Stomach (tissue), 9 donors: Measurements from ENCODE around the gene HEBP1. TPM values are rescaled to one million over a fixed set of nuclear protein-coding genes. Genes with fewer than 3 reads are reported as not detected.

ENCODE experiments used
- DNase-seq, 2 donors: peaks; one replicate each; pipeline versions ENCODE4 v3.0.0 to v3.0.0-alpha.2; 2013 to 2019
- H3K27ac ChIP-seq, 5 donors: fragments of 200-600 bp in 4 of 5; sonication (generic) in 4 of 5; one replicate each; pipeline ENCODE4 v1.5.1; 2013 to 2019; ENCODE audit warnings: mild to moderate bottlenecking in 1 of 5, moderate library complexity in 1 of 5
- H3K27me3 ChIP-seq, 3 donors: fragments of 200-600 bp; sonication (generic); one replicate each; pipeline ENCODE4 v1.5.1; 2017 to 2019; ENCODE audit warnings: mixed run types in 1 of 3
- H3K36me3 ChIP-seq, 4 donors: fragments of 200-600 bp; sonication (generic); 1 replicate in 3 of 4; 2 replicates in 1 of 4; pipeline ENCODE4 v1.5.1; 2016 to 2019
- H3K4me1 ChIP-seq, 4 donors: fragments of 200-600 bp; sonication (generic); one replicate each; pipeline ENCODE4 v1.5.1; 2016 to 2019
- H3K4me3 ChIP-seq, 4 donors: fragments of 200-600 bp; sonication (generic) in 3 of 4; one replicate each; pipeline ENCODE4 v1.5.1; 2016 to 2019; ENCODE audit warnings: mild to moderate bottlenecking in 1 of 4
- H3K9me3 ChIP-seq, 4 donors: fragments of 200-600 bp; sonication (generic); one replicate each; pipeline ENCODE4 v1.5.1; 2016 to 2019
- CTCF ChIP-seq, 7 experiments: fragments of 450-650 bp in 4 of 7; fragments of 200-600 bp in 3 of 7; sonication (generic) in 3 of 7; IDR thresholded peaks; one replicate each; pipeline ENCODE4 v1.5.1; 2016 to 2019; ENCODE audit warnings: antibody characterized with exemption in 7 of 7, control low read depth in 2 of 7, mild to moderate bottlenecking in 1 of 7
- EP300 ChIP-seq: sonication (generic); formaldehyde crosslinking; IDR thresholded peaks from one replicate; pipeline ENCODE4 v1.6.1; 2017; ENCODE audit warnings: antibody characterized with exemption
- POLR2A ChIP-seq, 4 donors: fragments of 450-650 bp; IDR thresholded peaks; one replicate each; pipeline ENCODE4 v1.6.1; 2016; ENCODE audit warnings: antibody characterized with exemption in 4 of 4, control low read depth in 2 of 4, mild to moderate bottlenecking in 1 of 4, moderate library complexity in 1 of 4
- POLR2AphosphoS5 ChIP-seq, 3 donors: sonication (generic); formaldehyde crosslinking; IDR thresholded peaks; one replicate each; pipeline ENCODE4 v1.6.1; 2016; ENCODE audit warnings: antibody characterized with exemption in 3 of 3
- WGBS, 5 donors: extraction: QIAGEN DNeasy Blood & Tissue Kit in 3 of 5; methylation state at CpG; one replicate each; pipeline versions ENCODE4 v1.1.5 to v1.1.7; 2013 to 2018; 5-methylcytosine and 5-hydroxymethylcytosine counted together
- intact Hi-C: fragments of 100-400 bp; cut with DNase I; formaldehyde crosslinking; loops from one replicate; pipeline ENCODE4 v1.15.1; 2023; ENCODE audit warnings: low total_unique reads
- polyA plus RNA-seq, 3 donors: library from polyadenylated mRNA; stranded (reverse); fragments of 200-250 nt; gene quantifications; one replicate each; pipeline ENCODE4 v1.2.3, GENCODE V29; 2013
- total RNA-seq, 5 donors: library from RNA; depleted of rRNA; stranded (reverse); fragments of >200 nt; gene quantifications; one replicate each; pipeline versions ENCODE4 v1.1.0 to v1.2.3, GENCODE V29; 2014 to 2016
- donor health status: healthy with polysubstance abuse.
- donor health status: Bipolar disorder and iron deficiency.
- donor health status: healthy.

The HEBP1 gene
- total and polyA plus RNA-seq, 8 donors = 0.45 to 57.3 (median 28.6) TPM

GRCh38 chr12:13033476-13033875 is 33.4 kb upstream of the HEBP1 start:
- no peak overlapping the region for H3K27ac ChIP-seq
- WGBS, 5 donors = 79 to 93% (median 86%) methylated on average over 5 of the region's 5 CpGs
- DNase-seq = no peak
- no peaks in the 10 kb centered on the region for H3K4me1 ChIP-seq
- H3K9me3 ChIP-seq = no peaks in the 10 kb centered on the region
- no peaks in the 10 kb centered on the region for H3K27me3 ChIP-seq
- intact Hi-C loops = no loop called here
- TF ChIP-seq CTCF (IDR thresholded peaks at IDR 0.05) = no peak
- TF ChIP-seq POLR2A (IDR thresholded peaks at IDR 0.05) = no peak
- no peak for TF ChIP-seq EP300
- no peak for TF ChIP-seq POLR2AphosphoS5 (IDR thresholded peaks at IDR 0.05)
- no peaks in the 10 kb centered on the region for H3K36me3 ChIP-seq
- no peak overlapping the region for H3K4me3 ChIP-seq

- Histone ChIP-seq H3K27me3 (no peaks in the 10 kb centered on the region), H3K4me3 (no peak overlapping the region), H3K36me3 (no peaks in the 10 kb centered on the region), H3K4me1 (peaks cover 0 to 1% (median 0%) of the 10 kb centered on the region in 4 donors), H3K9me3 (no peaks in the 10 kb centered on the region), H3K27ac (no peak overlapping the region)
- no peak for DNase-seq
- TF ChIP-seq EP300 = no peak
- TF ChIP-seq POLR2A (IDR thresholded peaks at IDR 0.05) = no peak
- TF ChIP-seq CTCF (IDR thresholded peaks at IDR 0.05) = no peak
- TF ChIP-seq POLR2AphosphoS5 (IDR thresholded peaks at IDR 0.05) = no peak
- intact Hi-C loops = no loop called here
- WGBS, 5 donors = 90 to 96% (median 95%) methylated on average over 2 of the region's 2 CpGs
These were observed 32.1 kb upstream of the HEBP1 start for GRCh38 chr12:13032164-13032563.

GRCh38 chr12:13030541-13031291 is 30.7 kb upstream of the HEBP1 start:
- 78 to 83% (median 82%) methylated on average over 9 of the region's 9 CpGs for WGBS, 5 donors
- H3K36me3 ChIP-seq = no peaks in the 10 kb centered on the region
- TF ChIP-seq POLR2A (IDR thresholded peaks at IDR 0.05) (no peak), POLR2AphosphoS5 (IDR thresholded peaks at IDR 0.05) (no peak), EP300 (no peak), CTCF (IDR thresholded peaks at IDR 0.05) (no peak)

GRCh38 chr12:13028825-13029570 is 28.9 kb upstream of the HEBP1 start:
- Histone ChIP-seq H3K27ac (no peak overlapping the region), H3K36me3 (no peaks in the 10 kb centered on the region), H3K4me1 (peaks cover 0 to 17% (median 0%) of the 10 kb centered on the region in 4 donors), H3K4me3 (no peak overlapping the region), H3K27me3 (no peaks in the 10 kb centered on the region), H3K9me3 (no peaks in the 10 kb centered on the region)
- WGBS, 5 donors = 68 to 85% (median 78%) methylated on average over 4 of the region's 4 CpGs
- TF ChIP-seq EP300 (no peak), POLR2AphosphoS5 (IDR thresholded peaks at IDR 0.05) (no peak), CTCF (IDR thresholded peaks at IDR 0.05) (no peak), POLR2A (IDR thresholded peaks at IDR 0.05) (no peak)
- intact Hi-C loops = loop anchor here (10.0 kb wide), 2 partner anchors 56 to 176 kb away; no protein-coding TSS in a partner anchor
- no peak for DNase-seq

More at GRCh38 chr12:13030541-13031291, 30.7 kb upstream of the HEBP1 start:
- Histone ChIP-seq H3K4me3 (no peak overlapping the region), H3K27ac (no peak overlapping the region), H3K9me3 (no peaks in the 10 kb centered on the region), H3K4me1 (peaks cover 0 to 10% (median 0%) of the 10 kb centered on the region in 4 donors), H3K27me3 (no peaks in the 10 kb centered on the region)
- intact Hi-C loops = no loop called here
- DNase-seq = no peak
